AG09309 (cell line): ENCODE results near the gene OVOL1.

Experiments
- DNase-seq: peaks from one replicate; pipeline ENCODE4 v3.0.0-alpha.2; 2010; ENCODE audit warnings: low read depth
- H3K4me3 ChIP-seq: 2 replicates; pipeline ENCODE4 v1.5.1; 2011; ENCODE audit warnings: mild to moderate bottlenecking, low read depth, low read length, moderate library complexity; ENCODE audit not compliant: control insufficient read depth
- CTCF ChIP-seq: IDR thresholded peaks from 2 replicates; pipeline ENCODE4 v1.5.1; 2011; ENCODE audit warnings: mild to moderate bottlenecking, low read depth, low read length, inconsistent platforms; ENCODE audit not compliant: insufficient read depth, control insufficient read depth; ENCODE audit errors: missing control alignments

OVOL1 gene

GRCh38 chr11:65809496-65809895 is 22.6 kb downstream of the OVOL1 start:
- no peak for DNase-seq
- no peak overlapping the region for H3K4me3 ChIP-seq
- no peak for TF ChIP-seq CTCF

GRCh38 chr11:65810046-65810868 is 23.4 kb downstream of the OVOL1 start:
- no peak for DNase-seq
- no peak overlapping the region for H3K4me3 ChIP-seq
- no peak for TF ChIP-seq CTCF

GRCh38 chr11:65811764-65812475 is 25.1 kb downstream of the OVOL1 start:
- TF ChIP-seq CTCF, result no peak

GRCh38 chr11:65814131-65814985 is 27.5 kb downstream of the OVOL1 start:
- H3K4me3 ChIP-seq, result no peak overlapping the region
- TF ChIP-seq CTCF, result no peak
- DNase-seq, result no peak

More at GRCh38 chr11:65811764-65812475, 25.1 kb downstream of the OVOL1 start:
- DNase-seq, result no peak
- H3K4me3 ChIP-seq, result no peak overlapping the region

GRCh38 chr11:65814986-65815565 is 28.2 kb downstream of the OVOL1 start:
- no peak overlapping the region for H3K4me3 ChIP-seq
- no peak for DNase-seq
- TF ChIP-seq CTCF, result no peak

GRCh38 chr11:65816696-65817095 is 29.8 kb downstream of the OVOL1 start:
- no peak overlapping the region for H3K4me3 ChIP-seq
- no peak for TF ChIP-seq CTCF
- no peak for DNase-seq
